Natural killer cell treated with Interleukin-12 subunit alpha and Interleukin-12 subunit beta and Interleukin-15 and Interleukin-18, amount 100 ng/mL, for 72 hours (primary cell): ENCODE measurements around the gene ZNF330. TPM values are rescaled to one million over a fixed set of nuclear protein-coding genes. Genes with fewer than 3 reads are reported as not detected.
A peak's percentile ranks its signal among the peaks of the same experiment; 100 is the strongest.
"Not testable (repeated sequence)": the region's sequence is repeated elsewhere in the genome, so short reads cannot be mapped to it uniquely, and the experiment has no call there.

Source experiments
- ATAC-seq, 2 donors: fragments of 150-1000 bp; cut with Tn5 transposase in 1 of 2; sonication (Bioruptor Pico), chemical (Tn5 transposase) in 1 of 2; 2 replicates each; pipeline ENCODE4 v1.10.0; 2021
- DNase-seq: peaks from one replicate; pipeline ENCODE4 v3.0.0; 2022; ENCODE audit warnings: low spot score
- H3K27ac Mint-ChIP-seq, 2 donors: 1 replicate in 1 of 2; 2 replicates in 1 of 2; pipeline ENCODE4 v1.8.0; 2022; ENCODE audit warnings: mixed read lengths in 2 of 2, mild to moderate bottlenecking in 1 of 2, moderate library complexity in 1 of 2
- H3K27me3 Mint-ChIP-seq, 2 donors: 1 replicate in 1 of 2; 2 replicates in 1 of 2; pipeline ENCODE4 v1.8.0; 2022; ENCODE audit warnings: mixed read lengths in 2 of 2
- H3K36me3 Mint-ChIP-seq: one replicate; pipeline ENCODE4 v1.8.0; 2022; ENCODE audit warnings: mixed read lengths
- H3K4me1 Mint-ChIP-seq, 2 donors: 1 replicate in 1 of 2; 2 replicates in 1 of 2; pipeline ENCODE4 v1.8.0; 2022; ENCODE audit warnings: low read depth in 2 of 2, mixed read lengths in 2 of 2, mild to moderate bottlenecking in 1 of 2
- H3K4me3 Mint-ChIP-seq: one replicate; pipeline ENCODE4 v1.8.0; 2022; ENCODE audit warnings: mixed read lengths
- H3K9me3 Mint-ChIP-seq: 2 replicates; pipeline ENCODE4 v1.8.0; 2022; ENCODE audit warnings: mixed read lengths
- total RNA-seq, 2 donors: library from RNA; stranded (reverse); gene quantifications; one replicate each; pipeline ENCODE4 v1.2.3, GENCODE V29; 2022

ZNF330 gene
- total RNA-seq, 2 donors from 2014 or later: 32.4 to 36.0 TPM

DNA sequence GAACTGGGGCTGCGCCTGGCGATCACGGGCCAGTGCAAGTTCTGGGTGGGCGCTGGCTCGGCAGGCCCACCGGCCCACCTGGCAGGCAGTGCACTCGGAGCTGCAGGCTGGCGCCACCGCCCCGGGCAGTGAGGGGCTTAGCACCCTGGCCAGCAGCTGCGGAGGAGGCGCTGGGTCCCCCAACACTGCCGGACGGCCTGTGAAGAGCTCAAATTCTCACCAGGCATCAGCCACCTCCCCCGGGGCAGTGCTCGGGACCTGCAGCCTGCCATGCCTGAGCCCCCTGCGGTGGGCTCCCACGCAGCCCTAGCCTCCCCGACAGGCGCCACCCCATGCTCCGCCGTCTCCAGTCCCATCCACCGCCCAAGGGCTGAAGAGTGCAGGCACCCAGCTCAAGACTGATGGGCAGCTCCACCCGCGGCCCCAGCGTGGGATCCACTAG lies 7.1 kb upstream of the ZNF330 start:
- Mint-ChIP-seq H3K9me3 (no peaks in the 10 kb centered on the region), H3K27ac (no peak overlapping the region), H3K36me3 (no peaks in the 10 kb centered on the region), H3K4me3 (no peak overlapping the region), H3K4me1 (no peaks in the 10 kb centered on the region), H3K27me3 (peaks cover 7 to 15% of the 10 kb centered on the region in 2 donors)
- no peak for DNase-seq
- no peak for ATAC-seq

DNA sequence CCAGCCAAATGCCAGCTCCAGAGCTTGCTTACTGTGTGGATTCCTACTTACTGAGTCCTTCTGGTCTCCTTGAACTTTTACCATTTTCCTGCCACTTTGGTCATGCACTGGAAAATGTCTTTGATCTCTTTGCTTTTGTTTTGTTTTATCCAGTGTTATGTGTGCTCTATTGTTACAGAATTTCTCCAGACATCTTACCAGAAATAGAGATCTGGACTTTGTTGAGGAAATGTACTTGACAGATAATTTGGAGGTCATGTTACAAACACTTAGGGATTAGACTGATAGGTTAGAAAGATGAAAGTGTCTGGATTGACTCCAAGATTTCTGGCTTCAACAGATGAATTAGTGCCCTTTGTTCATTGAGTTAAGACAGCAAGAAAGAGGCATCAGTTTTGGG lies 5.7 kb upstream of the ZNF330 start:
- Mint-ChIP-seq H3K36me3 (no peaks in the 10 kb centered on the region), H3K27ac (no peak overlapping the region), H3K9me3 (no peaks in the 10 kb centered on the region), H3K27me3 (peaks cover 13 to 23% of the 10 kb centered on the region in 2 donors), H3K4me3 (no peak overlapping the region), H3K4me1 (peaks cover under 1 to 2% of the 10 kb centered on the region in 2 donors)
- ATAC-seq (no peak), DNase-seq (no peak)

DNA sequence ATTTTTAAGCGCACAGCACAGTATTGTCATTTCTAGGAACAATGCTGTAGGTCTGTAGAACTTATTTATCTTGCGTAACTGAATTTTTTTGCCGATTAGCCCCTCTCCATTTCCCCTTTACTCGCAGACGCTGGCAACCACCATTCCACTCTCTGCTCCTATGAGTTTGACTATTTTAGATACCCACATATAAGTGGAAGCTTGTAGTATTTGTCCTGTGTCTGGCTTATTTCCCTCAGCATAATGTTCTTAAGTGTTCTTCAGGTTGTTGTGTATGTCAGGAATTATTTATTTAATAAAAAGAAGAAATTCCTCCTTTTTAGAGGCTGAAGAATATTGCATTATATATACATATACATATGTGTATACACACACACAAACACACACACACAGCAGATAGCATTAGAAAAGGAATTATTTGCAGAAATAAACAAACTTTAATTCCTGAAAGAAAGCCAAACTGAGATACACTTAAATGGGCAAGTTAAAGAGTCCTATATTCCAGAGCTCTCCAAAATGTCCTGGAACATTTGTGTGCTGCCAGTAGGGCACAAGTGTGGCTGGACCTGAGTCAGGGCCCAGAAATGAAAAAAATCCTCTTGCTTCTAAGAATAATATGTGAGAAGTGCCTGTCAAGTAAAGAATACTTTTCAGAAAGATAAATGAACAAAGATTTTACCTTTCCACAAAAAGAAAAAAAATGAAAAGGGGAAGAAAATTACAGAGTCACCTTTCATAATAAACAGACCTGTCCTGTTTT lies 4.5 kb upstream of the ZNF330 start:
- ATAC-seq (no peak), DNase-seq (no peak)
- Mint-ChIP-seq H3K9me3 (no peaks in the 10 kb centered on the region), H3K4me1 (peaks cover 4 to 7% of the 10 kb centered on the region in 2 donors), H3K27me3 (peaks cover 13 to 23% of the 10 kb centered on the region in 2 donors), H3K27ac (no peak overlapping the region), H3K36me3 (no peaks in the 10 kb centered on the region), H3K4me3 (no peak overlapping the region)

DNA sequence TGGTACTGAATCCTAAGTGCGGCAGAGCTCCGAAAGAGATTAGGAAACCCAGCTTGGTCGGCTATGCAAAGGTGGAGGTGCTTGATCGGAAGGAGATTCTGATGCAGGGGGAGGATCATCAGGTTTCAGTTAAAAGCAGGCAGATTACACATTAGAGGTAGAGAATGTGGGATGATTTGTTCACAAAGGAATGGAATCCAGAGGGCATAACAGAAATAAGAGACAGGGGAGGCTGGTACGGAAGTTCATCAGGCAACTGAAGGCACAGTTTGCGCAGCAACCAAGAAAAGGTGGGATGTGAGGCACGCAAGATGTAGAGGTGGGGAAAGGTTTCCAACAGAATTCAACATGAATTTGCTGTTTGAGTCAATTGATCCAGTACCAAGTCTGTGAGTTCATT lies 424 bp upstream of the ZNF330 start:
- peaks cover 4% of the 10 kb centered on the region for H3K36me3 Mint-ChIP-seq
- ATAC-seq (no peak), DNase-seq (no peak)
- H3K4me3 Mint-ChIP-seq: peak overlapping the region; percentile 96
- H3K9me3 Mint-ChIP-seq: no peaks in the 10 kb centered on the region
- H3K4me1 Mint-ChIP-seq: peaks cover 20 to 31% of the 10 kb centered on the region in 2 donors
- peak overlapping the region; percentile 92 to 97 for H3K27ac Mint-ChIP-seq
- H3K27me3 Mint-ChIP-seq: peaks cover 6 to 9% of the 10 kb centered on the region in 2 donors

DNA sequence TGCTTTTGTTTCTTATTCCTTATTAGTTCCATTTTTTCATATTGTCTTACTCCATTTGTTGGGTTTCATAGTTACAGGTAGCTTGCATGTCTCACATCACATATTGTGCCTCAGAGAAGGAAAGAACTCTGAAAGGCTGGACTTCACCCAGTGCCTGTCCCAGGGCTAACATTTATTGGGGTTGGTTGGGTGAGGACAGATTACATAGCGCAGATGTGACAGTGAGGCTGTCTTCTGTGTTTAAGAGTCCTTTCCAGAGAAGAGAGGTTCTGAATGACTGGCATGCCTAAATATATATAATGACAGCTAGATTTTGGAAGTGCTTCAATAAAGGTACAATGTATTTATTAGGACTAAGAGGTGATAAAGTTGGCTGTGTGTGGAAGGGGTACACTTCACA lies 2.7 kb downstream of the ZNF330 start:
- no peaks in the 10 kb centered on the region for H3K9me3 Mint-ChIP-seq

DNA sequence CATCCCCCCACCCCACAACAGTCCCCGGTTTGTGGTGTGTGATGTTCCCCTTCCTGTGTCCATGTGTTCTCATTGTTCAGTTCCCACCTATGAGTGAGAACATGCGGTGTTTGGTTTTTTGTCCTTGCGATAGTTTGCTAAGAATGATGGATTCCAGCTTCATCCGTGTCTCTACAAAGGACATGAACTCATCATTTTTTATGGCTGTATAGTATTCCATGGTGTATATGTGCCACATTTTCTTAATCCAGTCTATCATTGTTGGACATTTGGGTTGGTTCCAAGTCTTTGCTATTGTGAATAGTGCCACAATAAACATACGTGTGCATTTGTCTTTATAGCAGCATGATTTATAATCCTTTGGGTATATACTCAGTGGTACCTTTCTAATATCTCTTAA lies 6.6 kb downstream of the ZNF330 start:
- peaks cover 40% of the 10 kb centered on the region for H3K36me3 Mint-ChIP-seq

More for the DNA sequence above, 2.7 kb downstream of the ZNF330 start:
- H3K27ac Mint-ChIP-seq: peak overlapping the region in 1 of 2 donors; percentile 97
- DNase-seq (no peak), ATAC-seq (no peak)
- no peak overlapping the region for H3K4me3 Mint-ChIP-seq
- H3K27me3 Mint-ChIP-seq: peaks cover 6 to 8% of the 10 kb centered on the region in 2 donors
- peaks cover 23 to 31% of the 10 kb centered on the region in 2 donors for H3K4me1 Mint-ChIP-seq
- H3K36me3 Mint-ChIP-seq: peaks cover 21% of the 10 kb centered on the region

DNA sequence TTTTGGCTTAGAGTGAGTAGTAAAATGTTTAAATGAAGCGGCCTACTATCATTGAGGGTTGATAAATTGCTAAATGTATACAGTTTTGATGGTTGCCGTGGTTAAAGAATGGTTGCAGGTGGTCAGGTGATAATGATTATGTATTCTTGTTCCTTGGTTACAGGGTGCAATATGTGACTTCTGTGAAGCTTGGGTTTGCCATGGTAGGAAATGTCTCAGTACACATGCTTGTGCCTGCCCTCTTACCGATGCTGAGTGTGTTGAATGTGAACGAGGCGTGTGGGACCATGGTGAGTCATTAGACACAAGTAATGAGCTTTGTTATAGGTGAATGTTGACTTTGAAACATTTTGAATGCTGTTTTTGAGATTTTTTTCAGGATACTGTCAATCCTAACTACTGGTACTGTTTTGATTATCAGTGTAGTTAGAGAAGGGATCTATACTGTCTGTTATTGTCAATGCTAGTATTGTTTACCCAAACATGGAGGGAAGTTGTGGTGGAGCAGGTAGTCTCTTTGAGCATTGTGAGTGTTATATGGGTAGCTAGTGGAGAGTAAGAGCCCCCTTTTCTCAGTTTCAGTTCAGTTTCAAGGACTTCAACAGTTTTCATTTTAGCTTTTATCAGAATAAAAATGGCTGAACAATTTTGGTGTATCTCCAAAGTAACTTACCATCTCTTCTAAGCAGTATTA lies 8.9 kb downstream of the ZNF330 start:
- DNase-seq: no peak
- H3K4me3 Mint-ChIP-seq: no peak overlapping the region
- ATAC-seq: no peak

More for the DNA sequence above, 6.6 kb downstream of the ZNF330 start:
- H3K4me3 Mint-ChIP-seq, DNase-seq, H3K27ac Mint-ChIP-seq, ATAC-seq, H3K27me3 Mint-ChIP-seq, H3K9me3 Mint-ChIP-seq: not testable (repeated sequence)
- H3K4me1 Mint-ChIP-seq: peaks cover 17 to 24% of the 10 kb centered on the region in 2 donors

DNA sequence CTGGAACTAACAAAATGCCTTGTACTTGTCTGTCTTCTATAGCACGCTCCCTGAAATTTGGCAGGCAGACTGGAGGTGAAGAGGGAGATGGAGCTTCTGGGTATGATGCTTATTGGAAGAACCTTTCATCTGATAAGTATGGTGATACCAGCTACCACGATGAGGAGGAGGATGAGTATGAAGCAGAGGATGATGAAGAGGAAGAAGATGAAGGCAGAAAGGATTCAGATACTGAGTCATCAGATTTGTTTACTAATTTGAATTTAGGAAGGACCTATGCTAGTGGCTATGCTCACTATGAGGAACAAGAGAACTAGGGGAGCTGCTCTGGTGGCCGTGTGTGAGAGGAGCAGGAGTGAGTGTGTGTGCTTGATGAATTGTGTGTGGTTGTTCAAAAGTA lies 13.0 kb downstream of the ZNF330 start:
- Mint-ChIP-seq H3K4me3 (no peak overlapping the region), H3K4me1 (peaks cover 4 to 13% of the 10 kb centered on the region in 2 donors), H3K36me3 (peaks cover 32% of the 10 kb centered on the region), H3K27ac (no peak overlapping the region), H3K27me3 (no peaks in the 10 kb centered on the region), H3K9me3 (no peaks in the 10 kb centered on the region)
- no peak for ATAC-seq
- DNase-seq: no peak

More for the DNA sequence above, 8.9 kb downstream of the ZNF330 start:
- no peak overlapping the region for H3K27ac Mint-ChIP-seq
- H3K27me3 Mint-ChIP-seq: no peaks in the 10 kb centered on the region
- H3K36me3 Mint-ChIP-seq: peaks cover 46% of the 10 kb centered on the region
- no peaks in the 10 kb centered on the region for H3K9me3 Mint-ChIP-seq
- H3K4me1 Mint-ChIP-seq: peaks cover 4 to 16% of the 10 kb centered on the region in 2 donors

DNA sequence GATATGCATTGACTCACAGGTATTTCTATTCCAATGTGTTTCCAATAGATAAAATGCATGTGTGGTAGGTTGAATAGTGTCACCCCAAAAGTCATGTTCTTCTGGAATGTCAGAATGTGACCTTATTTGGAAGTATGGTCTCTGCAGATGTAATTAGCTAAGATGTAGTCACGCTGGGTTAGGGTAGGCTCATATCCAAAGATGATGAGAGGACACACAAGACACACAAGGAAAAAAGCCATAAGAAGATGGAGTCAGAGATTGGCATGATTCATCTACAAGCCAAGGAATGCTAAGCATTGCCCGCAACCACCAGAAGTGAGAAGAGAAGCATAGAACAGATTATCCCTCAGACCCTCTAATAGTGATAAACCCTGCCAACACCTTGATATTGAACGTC lies 17.5 kb downstream of the ZNF330 start:
- DNase-seq: no peak
- H3K4me1 Mint-ChIP-seq: peaks cover 0 to 4% of the 10 kb centered on the region in 2 donors
- peaks cover 0 to 3% of the 10 kb centered on the region in 2 donors for H3K27me3 Mint-ChIP-seq
- H3K4me3 Mint-ChIP-seq: no peak overlapping the region
- no peak overlapping the region for H3K27ac Mint-ChIP-seq
- no peak for ATAC-seq
- no peaks in the 10 kb centered on the region for H3K9me3 Mint-ChIP-seq
- H3K36me3 Mint-ChIP-seq: peaks cover 15% of the 10 kb centered on the region

DNA sequence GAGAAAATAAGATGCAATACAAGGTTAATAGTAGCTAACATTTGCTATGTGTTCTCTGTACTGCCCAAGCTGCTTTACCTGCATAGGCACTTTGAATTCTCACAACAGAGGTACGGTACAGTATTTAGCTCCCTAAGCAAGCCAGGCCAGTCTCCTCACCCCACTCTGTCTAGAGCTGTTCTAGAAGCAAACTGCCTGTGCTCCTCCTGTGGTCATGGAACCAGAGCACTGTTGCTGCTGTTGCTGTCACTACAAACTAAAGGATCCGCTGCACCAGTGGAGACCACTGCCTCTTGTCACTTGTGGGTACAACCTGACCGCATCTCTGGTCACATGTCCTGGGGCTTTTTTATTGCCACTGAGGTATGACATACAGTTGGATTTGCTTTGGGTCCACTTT lies 19.6 kb downstream of the ZNF330 start:
- Mint-ChIP-seq H3K36me3 (peaks cover 6% of the 10 kb centered on the region), H3K27me3 (peaks cover 0 to 4% of the 10 kb centered on the region in 2 donors), H3K9me3 (no peaks in the 10 kb centered on the region), H3K4me3 (no peak overlapping the region), H3K4me1 (no peaks in the 10 kb centered on the region), H3K27ac (no peak overlapping the region)
- peak in 1 of 2 donors; percentile 5 for ATAC-seq
- no peak for DNase-seq

DNA sequence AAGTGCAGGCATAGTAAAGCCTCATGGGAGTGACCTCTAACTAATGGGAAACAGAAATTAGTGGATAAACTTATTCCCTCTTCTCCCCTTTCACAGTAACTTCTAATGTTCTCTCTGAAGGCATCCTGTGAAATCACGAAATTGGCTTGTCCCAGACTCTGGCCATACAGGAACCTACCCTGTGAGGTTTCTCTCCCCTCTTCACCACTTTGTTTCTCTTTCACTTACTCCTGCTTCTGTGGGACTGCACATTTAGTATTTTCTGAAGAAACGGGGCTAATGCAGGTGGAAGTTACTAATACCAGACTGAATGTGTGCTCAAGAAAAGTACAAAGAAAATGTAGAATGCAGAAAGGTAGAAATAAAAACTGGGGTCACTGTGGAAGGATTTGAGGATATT lies 20.0 kb downstream of the ZNF330 start:
- Mint-ChIP-seq H3K9me3 (no peaks in the 10 kb centered on the region), H3K4me3 (no peak overlapping the region), H3K4me1 (no peaks in the 10 kb centered on the region), H3K27me3 (peaks cover 0 to 5% of the 10 kb centered on the region in 2 donors), H3K36me3 (peaks cover 3% of the 10 kb centered on the region), H3K27ac (no peak overlapping the region)
- ATAC-seq: no peak
- no peak for DNase-seq

DNA sequence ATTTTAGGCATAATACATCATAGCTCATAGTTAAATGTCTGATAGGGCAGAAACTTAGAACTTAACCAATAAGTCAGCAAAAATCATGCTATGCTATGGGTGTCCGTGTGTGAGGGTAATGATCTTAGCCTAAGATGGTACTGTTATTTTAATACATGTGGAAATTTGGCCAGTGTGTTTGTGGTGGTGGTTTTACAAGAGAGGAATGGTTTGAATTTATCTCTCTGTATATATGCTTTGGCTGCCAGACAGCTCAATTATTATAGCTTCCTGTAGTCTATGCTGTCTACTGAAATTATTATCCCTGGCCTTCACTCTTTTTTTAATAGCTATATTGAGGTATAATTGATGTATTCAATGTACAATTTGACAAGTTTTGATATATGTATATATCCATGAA lies 21.3 kb downstream of the ZNF330 start:
- Mint-ChIP-seq H3K36me3 (no peaks in the 10 kb centered on the region), H3K9me3 (no peaks in the 10 kb centered on the region), H3K4me1 (no peaks in the 10 kb centered on the region), H3K4me3 (no peak overlapping the region), H3K27me3 (peaks cover 0 to 5% of the 10 kb centered on the region in 2 donors), H3K27ac (no peak overlapping the region)
- DNase-seq (no peak), ATAC-seq (no peak)

DNA sequence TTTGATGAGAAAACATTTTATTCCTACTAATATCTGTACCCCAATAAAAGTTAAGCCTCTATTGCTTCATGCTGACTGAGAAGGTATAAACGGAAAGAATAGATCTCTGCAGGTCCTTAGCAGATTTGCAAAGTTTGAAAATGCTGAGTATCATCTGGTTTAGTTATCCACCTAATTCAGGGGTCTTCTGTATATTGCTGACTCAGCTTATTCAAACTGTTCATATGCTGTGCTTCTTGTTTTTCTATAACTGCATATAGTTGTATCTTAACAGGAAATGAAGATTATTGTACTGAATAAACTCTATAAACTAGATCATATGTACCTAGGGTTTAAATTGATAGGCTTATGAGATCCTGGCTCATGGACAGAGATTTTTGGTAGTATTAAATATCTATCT lies 23.7 kb downstream of the ZNF330 start:
- no peaks in the 10 kb centered on the region for H3K9me3 Mint-ChIP-seq
- peaks cover 0 to 5% of the 10 kb centered on the region in 2 donors for H3K27me3 Mint-ChIP-seq
- H3K27ac Mint-ChIP-seq: no peak overlapping the region
- no peak for DNase-seq
- H3K36me3 Mint-ChIP-seq: no peaks in the 10 kb centered on the region
- no peaks in the 10 kb centered on the region for H3K4me1 Mint-ChIP-seq
- no peak for ATAC-seq
- no peak overlapping the region for H3K4me3 Mint-ChIP-seq

DNA sequence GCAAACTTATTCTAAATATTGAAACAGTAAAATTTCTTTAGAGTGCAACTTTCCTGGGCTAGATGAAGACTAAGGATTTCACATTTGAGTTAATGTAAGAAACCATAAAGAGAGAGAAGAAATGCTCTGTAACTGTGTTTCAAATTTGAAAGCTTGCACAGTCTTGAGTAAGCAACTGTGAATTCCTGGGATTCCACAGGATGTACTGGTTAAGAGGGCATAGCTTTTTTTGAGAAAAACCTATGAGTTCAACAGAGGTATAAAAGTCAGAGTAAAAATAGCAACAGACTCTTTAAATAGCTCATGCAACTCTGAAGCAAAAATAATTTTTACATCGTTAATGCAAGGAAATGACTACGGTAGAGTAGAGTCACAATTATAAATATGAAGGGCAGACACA lies 25.5 kb downstream of the ZNF330 start:
- Mint-ChIP-seq H3K27ac (no peak overlapping the region), H3K36me3 (no peaks in the 10 kb centered on the region), H3K9me3 (no peaks in the 10 kb centered on the region), H3K27me3 (peaks cover 0 to 3% of the 10 kb centered on the region in 2 donors), H3K4me1 (no peaks in the 10 kb centered on the region), H3K4me3 (peak overlapping the region; percentile 13)
- ATAC-seq (no peak), DNase-seq (no peak)
